ENCODE data around the gene CPNE7. TPM values are rescaled to one million over a fixed set of nuclear protein-coding genes. Genes with fewer than 3 reads are reported as not detected.
A peak's percentile ranks its signal among the peaks of the same experiment; 100 is the strongest.

CPNE7 gene
- total RNA-seq, 1 donor from 2014 or later = 11.5 TPM

GRCh38 chr16:89561884-89562599, 13.5 kb upstream of the CPNE7 start:
- no peak for TF ChIP-seq CTCF (IDR thresholded peaks at IDR 0.05; ENCODE audit: insufficient read depth, low read length, poor library complexity, severe bottlenecking)
- peak overlapping the region; percentile 63 for H3K4me3 ChIP-seq (ENCODE audit: low read depth, low read length)
- H3K27me3 ChIP-seq (ENCODE audit: control insufficient read depth, insufficient read depth, low read length) = no peaks in the 10 kb centered on the region
- peaks cover 8% of the 10 kb centered on the region for H3K36me3 ChIP-seq (ENCODE audit: control insufficient read depth, insufficient read depth, low read length)
- DNase-seq (ENCODE audit: low read depth) = no peak

GRCh38 chr16:89562939-89563338, 12.6 kb upstream of the CPNE7 start:
- TF ChIP-seq CTCF (IDR thresholded peaks at IDR 0.05; ENCODE audit: insufficient read depth, low read length, poor library complexity, severe bottlenecking) = no peak
- H3K4me3 ChIP-seq (ENCODE audit: low read depth, low read length) = no peak overlapping the region
- H3K27me3 ChIP-seq (ENCODE audit: control insufficient read depth, insufficient read depth, low read length) = peaks cover 5% of the 10 kb centered on the region
- peaks cover 8% of the 10 kb centered on the region for H3K36me3 ChIP-seq (ENCODE audit: control insufficient read depth, insufficient read depth, low read length)
- DNase-seq (ENCODE audit: low read depth) = no peak

- no peak for TF ChIP-seq CTCF (IDR thresholded peaks at IDR 0.05; ENCODE audit: insufficient read depth, low read length, poor library complexity, severe bottlenecking)
- Histone ChIP-seq H3K27me3 (ENCODE audit: control insufficient read depth, insufficient read depth, low read length) (peaks cover 9% of the 10 kb centered on the region), H3K36me3 (ENCODE audit: control insufficient read depth, insufficient read depth, low read length) (peaks cover 8% of the 10 kb centered on the region), H3K4me3 (ENCODE audit: low read depth, low read length) (no peak overlapping the region)
- DNase-seq (ENCODE audit: low read depth) = no peak
Observed at GRCh38 chr16:89563639-89564392, 11.7 kb upstream of the CPNE7 start.

GRCh38 chr16:89564476-89565255, 10.9 kb upstream of the CPNE7 start:
- H3K27me3 ChIP-seq (ENCODE audit: control insufficient read depth, insufficient read depth, low read length) = peaks cover 16% of the 10 kb centered on the region
- no peak for DNase-seq (ENCODE audit: low read depth)
- peaks cover 8% of the 10 kb centered on the region for H3K36me3 ChIP-seq (ENCODE audit: control insufficient read depth, insufficient read depth, low read length)
- TF ChIP-seq CTCF (IDR thresholded peaks at IDR 0.05; ENCODE audit: insufficient read depth, low read length, poor library complexity, severe bottlenecking) = no peak
- no peak overlapping the region for H3K4me3 ChIP-seq (ENCODE audit: low read depth, low read length)

- no peak for TF ChIP-seq CTCF (IDR thresholded peaks at IDR 0.05; ENCODE audit: insufficient read depth, low read length, poor library complexity, severe bottlenecking)
- Histone ChIP-seq H3K4me3 (ENCODE audit: low read depth, low read length) (no peak overlapping the region), H3K36me3 (ENCODE audit: control insufficient read depth, insufficient read depth, low read length) (peaks cover 8% of the 10 kb centered on the region), H3K27me3 (ENCODE audit: control insufficient read depth, insufficient read depth, low read length) (peaks cover 21% of the 10 kb centered on the region)
- DNase-seq (ENCODE audit: low read depth) = no peak
Observed at GRCh38 chr16:89565256-89565505, 10.4 kb upstream of the CPNE7 start.
